Upper lobe of right lung (tissue), 1 donor: ENCODE measurements around the gene KCND3. TPM values are rescaled to one million over a fixed set of nuclear protein-coding genes. Genes with fewer than 3 reads are reported as not detected.

Experiments used
- ATAC-seq: fragments of 200-7000 bp; cut with Tn5 transposase; one replicate; pipeline ENCODE4 v1.9.1; 2020; ENCODE audit warnings: mild to moderate bottlenecking, moderate library complexity
- DNase-seq: peaks from one replicate; pipeline ENCODE4 v3.0.0-alpha.2; 2020
- H3K27ac ChIP-seq: fragments of 200-600 bp; one replicate; pipeline ENCODE4 v1.8.0; 2022
- H3K27me3 ChIP-seq: fragments of 200-600 bp; one replicate; pipeline ENCODE4 v1.8.0; 2022; ENCODE audit warnings: mild to moderate bottlenecking
- H3K36me3 ChIP-seq: fragments of 200-600 bp; one replicate; pipeline ENCODE4 v1.8.0; 2022
- H3K4me1 ChIP-seq: fragments of 200-600 bp; one replicate; pipeline ENCODE4 v1.8.0; 2022
- H3K4me3 ChIP-seq: fragments of 200-600 bp; one replicate; pipeline ENCODE4 v1.8.0; 2022; ENCODE audit warnings: mild to moderate bottlenecking
- H3K9me3 ChIP-seq: fragments of 200-600 bp; one replicate; pipeline ENCODE4 v1.8.0; 2022
- CTCF ChIP-seq: fragments of 200-600 bp; IDR thresholded peaks from one replicate; pipeline ENCODE4 v1.8.0; 2022; ENCODE audit warnings: antibody characterized with exemption
- intact Hi-C: fragments of 100-400 bp; cut with DNase I; formaldehyde crosslinking; loops from one replicate; pipeline ENCODE4 v1.11.0; 2022
- total RNA-seq: library from RNA; stranded (reverse); fragmentation: NEBNext Ultra II Directional; extraction: Animal tissue kit (Norgen Biotek cat#: 25700); gene quantifications from one replicate; pipeline ENCODE4 v1.2.1, GENCODE V29; 2021
- donor health status: DM: no; HTN: yes; CAD: no; lungs with severe emphysema.

KCND3 gene
- total RNA-seq, 1 donor from 2014 or later: 6.3 TPM

GRCh38 chr1:111963985-111964738 is 25.3 kb downstream of the KCND3 start:
- TF ChIP-seq CTCF: no peak
- Histone ChIP-seq H3K9me3 (no peaks in the 10 kb centered on the region), H3K27ac (no peak overlapping the region), H3K4me3 (no peak overlapping the region), H3K27me3 (no peaks in the 10 kb centered on the region), H3K4me1 (no peaks in the 10 kb centered on the region), H3K36me3 (no peaks in the 10 kb centered on the region)
- intact Hi-C loops: no loop called here
- ATAC-seq: no peak
- DNase-seq: no peak

GRCh38 chr1:111961773-111962565 is 27.5 kb downstream of the KCND3 start:
- no peaks in the 10 kb centered on the region for H3K27me3 ChIP-seq
- intact Hi-C loops: no loop called here
- DNase-seq (no peak), ATAC-seq (no peak)
- H3K4me3 ChIP-seq: no peak overlapping the region
- no peaks in the 10 kb centered on the region for H3K9me3 ChIP-seq
- no peak overlapping the region for H3K27ac ChIP-seq
- H3K4me1 ChIP-seq: no peaks in the 10 kb centered on the region
- H3K36me3 ChIP-seq: no peaks in the 10 kb centered on the region
- no peak for TF ChIP-seq CTCF

- intact Hi-C loops: no loop called here
- DNase-seq (no peak), ATAC-seq (no peak)
- no peak overlapping the region for H3K4me3 ChIP-seq
- no peaks in the 10 kb centered on the region for H3K4me1 ChIP-seq
- TF ChIP-seq CTCF: no peak
- no peaks in the 10 kb centered on the region for H3K27me3 ChIP-seq
- no peak overlapping the region for H3K27ac ChIP-seq
- no peaks in the 10 kb centered on the region for H3K9me3 ChIP-seq
- H3K36me3 ChIP-seq: no peaks in the 10 kb centered on the region
Observed at GRCh38 chr1:111961016-111961415, 28.5 kb downstream of the KCND3 start.

DNA sequence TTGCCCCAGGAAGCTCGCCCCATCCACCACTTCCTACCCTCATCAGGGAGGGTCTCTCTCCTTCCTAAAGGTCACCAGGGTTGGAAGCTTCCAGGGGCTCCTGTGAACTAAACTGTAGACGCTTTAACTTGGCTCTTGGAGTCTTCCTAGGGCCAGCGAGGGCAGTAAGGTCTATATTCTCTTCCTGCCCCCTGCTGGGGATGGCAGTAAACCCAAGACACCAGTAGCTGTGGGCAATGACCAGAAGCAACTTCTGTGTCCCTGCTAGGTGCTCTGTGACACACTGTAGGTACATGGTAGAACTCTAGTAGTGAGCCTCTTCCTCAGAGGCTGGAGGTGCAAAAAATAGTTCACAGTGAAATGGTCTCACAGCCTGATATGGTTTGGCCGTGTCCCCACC is 30.0 kb downstream of the KCND3 start:
- DNase-seq: no peak
- Histone ChIP-seq H3K27ac (no peak overlapping the region), H3K4me3 (no peak overlapping the region), H3K36me3 (no peaks in the 10 kb centered on the region), H3K4me1 (no peaks in the 10 kb centered on the region), H3K27me3 (no peaks in the 10 kb centered on the region), H3K9me3 (no peaks in the 10 kb centered on the region)
- ATAC-seq: no peak
- TF ChIP-seq CTCF: no peak
- intact Hi-C loops: no loop called here

GRCh38 chr1:111958851-111959250 is 30.6 kb downstream of the KCND3 start:
- Histone ChIP-seq H3K4me3 (no peak overlapping the region), H3K36me3 (no peaks in the 10 kb centered on the region), H3K27me3 (no peaks in the 10 kb centered on the region), H3K4me1 (no peaks in the 10 kb centered on the region), H3K27ac (no peak overlapping the region), H3K9me3 (no peaks in the 10 kb centered on the region)
- DNase-seq (no peak), ATAC-seq (no peak)
- intact Hi-C loops: no loop called here
- TF ChIP-seq CTCF: no peak
